Measurements from ENCODE around the gene CYP1A1. TPM values are rescaled to one million over a fixed set of nuclear protein-coding genes. Genes with fewer than 3 reads are reported as not detected.

CYP1A1 gene
- total RNA-seq, 2 experiments from 2014 or later = 0.29 TPM; not detected in 1

DNA sequence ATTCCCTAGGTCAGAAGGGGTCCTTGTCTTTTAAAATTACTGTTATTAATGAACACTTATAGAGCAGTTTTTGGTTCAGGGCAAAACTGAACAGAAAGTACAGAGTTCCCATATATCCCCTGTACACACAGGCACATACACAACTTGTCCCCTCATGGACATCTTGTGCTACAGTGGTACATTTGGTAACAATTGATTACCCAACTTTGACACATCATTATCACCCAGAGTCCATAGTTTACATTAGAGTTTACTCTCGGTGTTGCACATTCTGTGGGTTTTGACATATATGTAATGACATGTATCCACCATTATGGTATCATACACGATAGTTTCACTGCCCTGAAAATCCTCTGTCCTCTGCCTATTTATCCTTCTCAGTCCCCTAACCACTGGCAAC lies 28.5 kb downstream of the CYP1A1 start:
- ChIA-PET CTCF (ENCODE audit: unreplicated experiment) (interaction anchor here (1.0 kb wide), 1 partner anchor 19 kb away, joined by 4 read pairs; no protein-coding TSS in a partner anchor), POLR2A (interaction anchor here (0.6 to 1.0 kb wide), 2 partner anchors 42 to 277 kb away, joined by 4 to 6 read pairs; no protein-coding TSS in a partner anchor)
- H3K4me3 ChIP-seq (ENCODE audit: low read depth, low read length, poor library complexity, severe bottlenecking) = peak overlapping the region; percentile 97
- H3K27ac ChIP-seq (ENCODE audit: low read depth, low read length, poor library complexity, severe bottlenecking) = peak overlapping the region; percentile 53
- no peaks in the 10 kb centered on the region for H3K9me3 ChIP-seq (ENCODE audit: low read length)
- no peaks in the 10 kb centered on the region for H4K20me1 ChIP-seq (ENCODE audit: insufficient read depth, low read length)
- no TSS peak for BruUV-seq (replicated peaks)
- no peak for TF ChIP-seq EZH2phosphoT487 (IDR thresholded peaks at IDR 0.05; ENCODE audit: borderline replicate concordance, low read depth, low read length)
- TF ChIP-seq, protein P1, sequence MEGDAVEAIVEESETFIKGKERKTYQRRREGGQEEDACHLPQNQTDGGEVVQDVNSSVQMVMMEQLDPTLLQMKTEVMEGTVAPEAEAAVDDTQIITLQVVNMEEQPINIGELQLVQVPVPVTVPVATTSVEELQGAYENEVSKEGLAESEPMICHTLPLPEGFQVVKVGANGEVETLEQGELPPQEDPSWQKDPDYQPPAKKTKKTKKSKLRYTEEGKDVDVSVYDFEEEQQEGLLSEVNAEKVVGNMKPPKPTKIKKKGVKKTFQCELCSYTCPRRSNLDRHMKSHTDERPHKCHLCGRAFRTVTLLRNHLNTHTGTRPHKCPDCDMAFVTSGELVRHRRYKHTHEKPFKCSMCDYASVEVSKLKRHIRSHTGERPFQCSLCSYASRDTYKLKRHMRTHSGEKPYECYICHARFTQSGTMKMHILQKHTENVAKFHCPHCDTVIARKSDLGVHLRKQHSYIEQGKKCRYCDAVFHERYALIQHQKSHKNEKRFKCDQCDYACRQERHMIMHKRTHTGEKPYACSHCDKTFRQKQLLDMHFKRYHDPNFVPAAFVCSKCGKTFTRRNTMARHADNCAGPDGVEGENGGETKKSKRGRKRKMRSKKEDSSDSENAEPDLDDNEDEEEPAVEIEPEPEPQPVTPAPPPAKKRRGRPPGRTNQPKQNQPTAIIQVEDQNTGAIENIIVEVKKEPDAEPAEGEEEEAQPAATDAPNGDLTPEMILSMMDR (conservative IDR thresholded peaks at IDR 0.05; ENCODE audit: low read length) = no peak
- H3K4me1 ChIP-seq (ENCODE audit: insufficient read depth, low read length, poor library complexity, severe bottlenecking) = peaks cover 20% of the 10 kb centered on the region
- peaks cover 29% of the 10 kb centered on the region; the same call in 1 of the 2 replicates for H3K79me2 ChIP-seq (ENCODE audit: insufficient read depth, low read depth, low read length)
- no peaks in the 10 kb centered on the region for H3K9me2 ChIP-seq (ENCODE audit: insufficient read depth, low read length)
- peak overlapping the region; percentile 93 for H2AFZ ChIP-seq (ENCODE audit: low read length)
- no peaks in the 10 kb centered on the region for H3K36me3 ChIP-seq (ENCODE audit: insufficient read depth, low read length)
- peak overlapping the region; percentile 92 for H3K4me2 ChIP-seq (ENCODE audit: low read length)
- intact Hi-C loops (cut with micrococcal nuclease; ENCODE audit: unreplicated experiment) = no loop called here
- DNase-seq (ENCODE audit: low spot score) = no peak

DNA sequence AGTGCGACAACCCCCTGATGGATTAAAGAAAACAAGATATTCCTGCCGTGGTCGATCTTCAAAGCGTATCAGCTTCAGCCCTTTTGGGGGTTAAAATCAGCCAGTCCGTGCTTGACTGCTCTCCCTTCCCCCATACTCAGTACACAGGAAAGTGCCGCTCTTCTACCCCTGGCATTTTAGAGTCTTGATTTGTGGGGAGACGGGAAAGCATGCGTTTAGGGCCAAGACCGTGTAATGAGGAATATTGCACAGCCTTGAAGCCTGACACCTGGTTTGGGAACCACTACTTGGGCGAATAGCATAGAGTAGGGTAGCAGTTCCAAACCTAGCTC lies 29.0 kb downstream of the CYP1A1 start:
- intact Hi-C loops (cut with micrococcal nuclease; ENCODE audit: unreplicated experiment) = no loop called here
- Histone ChIP-seq H3K36me3 (ENCODE audit: insufficient read depth, low read length) (no peaks in the 10 kb centered on the region), H3K4me2 (ENCODE audit: low read length) (peak overlapping the region; percentile 92), H3K9me2 (ENCODE audit: insufficient read depth, low read length) (no peaks in the 10 kb centered on the region), H3K9me3 (ENCODE audit: low read length) (no peaks in the 10 kb centered on the region), H4K20me1 (ENCODE audit: insufficient read depth, low read length) (no peaks in the 10 kb centered on the region), H3K4me3 (ENCODE audit: low read depth, low read length, poor library complexity, severe bottlenecking) (peak overlapping the region; percentile 97), H2AFZ (ENCODE audit: low read length) (peak overlapping the region; percentile 93), H3K79me2 (ENCODE audit: insufficient read depth, low read depth, low read length) (peaks cover 29% of the 10 kb centered on the region; the same call in 1 of the 2 replicates), H3K4me1 (ENCODE audit: insufficient read depth, low read length, poor library complexity, severe bottlenecking) (peaks cover 20% of the 10 kb centered on the region), H3K27ac (ENCODE audit: low read depth, low read length, poor library complexity, severe bottlenecking) (peak overlapping the region; percentile 53)
- TF ChIP-seq, protein P1 (conservative IDR thresholded peaks at IDR 0.05; ENCODE audit: low read length) = no peak
- no peak for TF ChIP-seq EZH2phosphoT487 (IDR thresholded peaks at IDR 0.05; ENCODE audit: borderline replicate concordance, low read depth, low read length)
- CTCF ChIA-PET (ENCODE audit: unreplicated experiment) = interaction anchor here (1.0 kb wide), 1 partner anchor 19 kb away, joined by 4 read pairs; no protein-coding TSS in a partner anchor
- DNase-seq (ENCODE audit: low spot score) = no peak
- BruUV-seq (replicated peaks) = TSS peak; percentile 96
- POLR2A ChIA-PET = interaction anchor here (1.0 kb wide), 1 partner anchor 42 kb away, joined by 4 read pairs; no protein-coding TSS in a partner anchor
